Measurements from ENCODE around the gene KASH5.
"Not testable (repeated sequence)": the region's sequence is repeated elsewhere in the genome, so short reads cannot be mapped to it uniquely, and the experiment has no call there.

The KASH5 gene

DNA sequence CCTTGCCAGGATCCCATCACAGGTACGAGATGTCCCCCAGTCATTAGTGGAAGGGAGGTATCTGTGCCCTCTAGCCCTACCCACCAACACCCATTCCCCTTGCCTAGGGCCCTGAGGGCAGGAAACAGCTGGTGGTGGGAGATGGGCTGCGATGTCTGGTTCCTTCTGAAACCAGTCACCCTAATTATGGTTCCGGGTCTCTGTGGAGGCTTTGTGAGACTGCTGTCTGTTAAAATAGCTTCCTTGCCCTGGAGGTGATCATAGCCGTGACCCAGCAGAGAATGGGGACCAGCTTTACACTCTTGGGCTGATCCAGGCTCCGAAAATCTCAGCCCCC, 70.5 kb downstream of the KASH5 start:
- no peak overlapping the region for H3K4me3 ChIP-seq (ENCODE audit: insufficient read depth, low read depth, low read length, poor library complexity, severe bottlenecking)
- peaks cover 15% of the 10 kb centered on the region for H3K4me1 ChIP-seq (ENCODE audit: control insufficient read depth, insufficient read depth, low read length, poor library complexity, severe bottlenecking)

DNA sequence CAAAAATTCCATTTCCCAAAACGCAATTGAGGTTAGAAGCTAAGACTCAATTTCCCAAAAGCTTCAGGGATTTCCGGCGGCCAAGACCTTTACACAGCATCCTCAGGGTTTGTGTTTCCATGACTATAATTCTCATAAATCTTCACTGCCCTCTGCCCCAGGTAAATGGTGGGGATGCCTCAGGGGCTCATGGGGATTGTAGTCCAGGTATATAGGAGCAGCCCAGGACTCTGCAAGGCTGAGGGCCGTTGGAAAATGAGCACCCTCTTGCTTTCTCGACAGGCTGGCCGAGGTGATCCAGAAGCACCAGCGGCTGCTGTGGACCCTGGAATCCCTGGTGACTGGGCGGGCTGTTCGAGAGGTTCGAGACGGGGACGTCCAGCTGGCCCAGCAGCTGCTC, 71.3 kb downstream of the KASH5 start:
- peaks cover 7% of the 10 kb centered on the region for H3K4me1 ChIP-seq (ENCODE audit: control insufficient read depth, insufficient read depth, low read length, poor library complexity, severe bottlenecking)

More for the DNA sequence above, 70.5 kb downstream of the KASH5 start:
- Histone ChIP-seq H3K36me3 (ENCODE audit: control insufficient read depth, insufficient read depth, low read length) (peaks cover 13% of the 10 kb centered on the region), H3K9me3 (ENCODE audit: control insufficient read depth, low read length) (no peaks in the 10 kb centered on the region), H3K27ac (ENCODE audit: insufficient read depth, low read length, poor library complexity, severe bottlenecking) (peak overlapping the region; percentile 56), H3K27me3 (replicated peaks; ENCODE audit: control insufficient read depth, insufficient read depth, low read length, poor library complexity, severe bottlenecking) (no peaks in the 10 kb centered on the region)
- no peak for DNase-seq

DNA sequence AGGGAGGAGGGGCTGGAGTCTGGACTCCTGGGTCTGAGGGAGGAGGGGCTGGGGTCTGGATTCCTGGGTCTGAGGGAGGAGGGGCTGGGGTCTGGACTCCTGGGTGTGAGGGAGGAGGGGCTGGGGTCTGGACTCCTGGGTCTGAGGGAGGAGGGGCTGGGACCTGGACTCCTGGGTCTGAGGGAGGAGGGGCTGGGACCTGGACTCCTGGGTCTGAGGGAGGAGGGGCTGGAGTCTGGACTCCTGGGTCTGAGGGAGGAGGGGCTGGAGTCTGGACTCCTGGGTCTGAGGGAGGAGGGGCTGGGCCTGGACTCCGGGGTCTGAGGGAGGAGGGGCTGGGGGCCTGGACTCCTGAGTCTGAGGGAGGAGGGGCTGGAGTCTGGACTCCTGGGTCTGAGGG, 73.1 kb downstream of the KASH5 start:
- not testable (repeated sequence) for H3K27ac ChIP-seq (ENCODE audit: insufficient read depth, low read length, poor library complexity, severe bottlenecking); H3K4me1 ChIP-seq (ENCODE audit: control insufficient read depth, insufficient read depth, low read length, poor library complexity, severe bottlenecking); H3K27me3 ChIP-seq (replicated peaks; ENCODE audit: control insufficient read depth, insufficient read depth, low read length, poor library complexity, severe bottlenecking); H3K9me3 ChIP-seq (ENCODE audit: control insufficient read depth, low read length); DNase-seq; H3K4me3 ChIP-seq (ENCODE audit: insufficient read depth, low read depth, low read length, poor library complexity, severe bottlenecking)
- peaks cover 36% of the 10 kb centered on the region for H3K36me3 ChIP-seq (ENCODE audit: control insufficient read depth, insufficient read depth, low read length)

More for the DNA sequence above, 71.3 kb downstream of the KASH5 start:
- Histone ChIP-seq H3K4me3 (ENCODE audit: insufficient read depth, low read depth, low read length, poor library complexity, severe bottlenecking) (no peak overlapping the region), H3K9me3 (ENCODE audit: control insufficient read depth, low read length) (no peaks in the 10 kb centered on the region), H3K27me3 (replicated peaks; ENCODE audit: control insufficient read depth, insufficient read depth, low read length, poor library complexity, severe bottlenecking) (no peaks in the 10 kb centered on the region), H3K27ac (ENCODE audit: insufficient read depth, low read length, poor library complexity, severe bottlenecking) (no peak overlapping the region), H3K36me3 (ENCODE audit: control insufficient read depth, insufficient read depth, low read length) (peaks cover 20% of the 10 kb centered on the region)
- no peak for DNase-seq

DNA sequence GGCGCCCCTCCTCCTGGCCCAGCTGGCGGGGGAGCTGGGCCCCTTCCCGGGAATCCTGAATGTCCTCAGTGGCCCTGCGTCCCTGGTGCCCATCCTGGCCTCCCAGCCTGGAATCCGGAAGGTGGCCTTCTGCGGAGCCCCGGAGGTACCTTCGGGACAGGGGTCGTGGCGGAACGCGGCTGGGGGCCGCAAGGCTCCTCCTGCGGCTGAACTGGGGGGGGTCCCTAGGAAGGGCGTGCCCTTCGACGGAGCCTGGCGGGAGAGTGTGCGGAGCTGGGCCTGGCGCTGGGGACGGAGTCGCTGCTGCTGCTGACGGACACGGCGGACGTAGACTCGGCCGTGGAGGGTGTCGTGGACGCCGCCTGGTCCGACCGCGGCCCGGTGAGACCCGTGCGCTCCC, 73.6 kb downstream of the KASH5 start:
- H3K36me3 ChIP-seq (ENCODE audit: control insufficient read depth, insufficient read depth, low read length) = peaks cover 39% of the 10 kb centered on the region
- no peak for DNase-seq
- no peaks in the 10 kb centered on the region for H3K9me3 ChIP-seq (ENCODE audit: control insufficient read depth, low read length)

DNA sequence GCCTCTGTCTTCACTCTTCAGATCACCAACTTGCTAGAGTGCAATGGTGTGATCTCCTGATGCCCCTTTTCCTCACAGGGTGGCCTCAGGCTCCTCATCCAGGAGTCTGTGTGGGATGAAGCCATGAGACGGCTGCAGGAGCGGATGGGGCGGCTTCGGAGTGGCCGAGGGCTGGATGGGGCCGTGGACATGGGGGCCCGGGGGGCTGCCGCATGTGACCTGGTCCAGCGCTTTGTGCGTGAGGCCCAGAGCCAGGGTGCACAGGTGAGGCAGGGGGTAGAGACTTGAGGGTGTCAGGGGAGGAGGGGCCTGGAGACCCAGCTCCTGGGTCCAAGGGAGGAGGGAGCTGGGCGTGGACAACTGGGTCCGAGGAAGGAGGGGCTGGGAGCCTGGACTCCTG, 74.4 kb downstream of the KASH5 start:
- no peaks in the 10 kb centered on the region for H3K27me3 ChIP-seq (replicated peaks; ENCODE audit: control insufficient read depth, insufficient read depth, low read length, poor library complexity, severe bottlenecking)
- no peak for DNase-seq
- H3K4me3 ChIP-seq (ENCODE audit: insufficient read depth, low read depth, low read length, poor library complexity, severe bottlenecking) = no peak overlapping the region
- H3K27ac ChIP-seq (ENCODE audit: insufficient read depth, low read length, poor library complexity, severe bottlenecking) = no peak overlapping the region
- peaks cover 11% of the 10 kb centered on the region for H3K4me1 ChIP-seq (ENCODE audit: control insufficient read depth, insufficient read depth, low read length, poor library complexity, severe bottlenecking)
- no peaks in the 10 kb centered on the region for H3K9me3 ChIP-seq (ENCODE audit: control insufficient read depth, low read length)
- H3K36me3 ChIP-seq (ENCODE audit: control insufficient read depth, insufficient read depth, low read length) = peaks cover 39% of the 10 kb centered on the region

More for the DNA sequence above, 73.6 kb downstream of the KASH5 start:
- H3K27me3 ChIP-seq (replicated peaks; ENCODE audit: control insufficient read depth, insufficient read depth, low read length, poor library complexity, severe bottlenecking) = no peaks in the 10 kb centered on the region
- H3K4me3 ChIP-seq (ENCODE audit: insufficient read depth, low read depth, low read length, poor library complexity, severe bottlenecking) = no peak overlapping the region
- H3K4me1 ChIP-seq (ENCODE audit: control insufficient read depth, insufficient read depth, low read length, poor library complexity, severe bottlenecking) = peaks cover 8% of the 10 kb centered on the region
- H3K27ac ChIP-seq (ENCODE audit: insufficient read depth, low read length, poor library complexity, severe bottlenecking) = no peak overlapping the region

DNA sequence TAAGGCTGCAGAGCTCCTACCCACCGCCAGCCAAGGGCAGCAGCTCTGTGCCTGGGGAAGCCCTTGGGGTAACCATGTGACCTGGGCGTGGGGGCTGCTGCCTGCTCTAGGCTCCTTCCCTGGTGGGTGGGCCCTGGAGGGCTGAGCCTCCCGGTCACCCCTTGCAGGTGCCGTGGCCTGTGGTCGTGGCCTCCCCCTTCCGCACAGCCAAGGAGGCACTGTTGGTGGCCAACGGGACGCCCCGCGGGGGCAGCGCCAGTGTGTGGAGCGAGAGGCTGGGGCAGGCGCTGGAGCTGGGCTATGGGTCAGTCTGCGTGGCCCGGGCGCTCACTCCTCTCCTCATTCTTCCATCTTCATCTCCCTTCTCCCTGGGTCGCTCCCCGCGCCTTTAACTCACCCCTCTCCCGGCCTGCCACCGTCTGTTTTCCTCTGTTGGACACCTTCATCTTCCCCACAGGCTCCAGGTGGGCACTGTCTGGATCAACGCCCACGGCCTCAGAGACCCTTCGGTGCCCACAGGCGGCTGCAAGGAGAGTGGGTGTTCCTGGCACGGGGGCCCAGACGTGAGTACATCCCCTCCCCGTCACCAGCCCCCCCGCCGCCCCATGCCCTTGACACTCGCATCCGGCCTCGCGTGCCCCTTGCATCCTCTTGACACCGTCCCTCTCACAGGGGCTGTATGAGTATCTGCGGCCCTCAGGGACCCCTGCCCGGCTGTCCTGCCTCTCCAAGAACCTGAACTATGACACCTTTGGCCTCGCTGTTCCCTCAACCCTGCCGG, 76.1 kb downstream of the KASH5 start:
- no peak overlapping the region for H3K27ac ChIP-seq (ENCODE audit: insufficient read depth, low read length, poor library complexity, severe bottlenecking)
- no peaks in the 10 kb centered on the region for H3K9me3 ChIP-seq (ENCODE audit: control insufficient read depth, low read length)
- H3K27me3 ChIP-seq (replicated peaks; ENCODE audit: control insufficient read depth, insufficient read depth, low read length, poor library complexity, severe bottlenecking) = no peaks in the 10 kb centered on the region
- H3K36me3 ChIP-seq (ENCODE audit: control insufficient read depth, insufficient read depth, low read length) = peaks cover 39% of the 10 kb centered on the region
- H3K4me3 ChIP-seq (ENCODE audit: insufficient read depth, low read depth, low read length, poor library complexity, severe bottlenecking) = no peak overlapping the region
- peaks cover 17% of the 10 kb centered on the region for H3K4me1 ChIP-seq (ENCODE audit: control insufficient read depth, insufficient read depth, low read length, poor library complexity, severe bottlenecking)
- DNase-seq = no peak

DNA sequence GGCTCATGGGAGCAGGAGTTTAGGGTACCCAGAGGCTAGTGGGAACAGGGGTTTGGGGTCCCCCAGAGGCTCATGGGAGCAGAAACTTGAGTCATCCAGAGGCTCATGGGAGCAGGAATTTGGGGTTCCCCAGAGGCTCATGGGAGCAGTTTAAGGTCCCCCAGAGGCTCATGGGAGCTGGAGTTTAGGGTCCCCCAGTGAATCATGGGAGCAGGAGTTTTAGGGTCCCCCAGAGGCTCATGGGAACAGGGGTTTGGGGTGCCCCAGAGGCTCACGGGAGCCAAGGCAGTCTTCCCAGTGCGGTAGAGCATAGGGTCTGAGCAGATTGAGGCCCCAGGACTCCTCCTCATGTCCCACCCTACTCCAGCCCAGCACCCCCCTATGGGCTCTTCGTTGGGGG, 77.3 kb downstream of the KASH5 start:
- Histone ChIP-seq H3K36me3 (ENCODE audit: control insufficient read depth, insufficient read depth, low read length) (peaks cover 31% of the 10 kb centered on the region), H3K4me3 (ENCODE audit: insufficient read depth, low read depth, low read length, poor library complexity, severe bottlenecking) (no peak overlapping the region), H3K27me3 (replicated peaks; ENCODE audit: control insufficient read depth, insufficient read depth, low read length, poor library complexity, severe bottlenecking) (no peaks in the 10 kb centered on the region), H3K9me3 (ENCODE audit: control insufficient read depth, low read length) (no peaks in the 10 kb centered on the region), H3K4me1 (ENCODE audit: control insufficient read depth, insufficient read depth, low read length, poor library complexity, severe bottlenecking) (peaks cover 27% of the 10 kb centered on the region), H3K27ac (ENCODE audit: insufficient read depth, low read length, poor library complexity, severe bottlenecking) (peak overlapping the region; percentile 55)
- no peak for DNase-seq

Data from effector memory CD4-positive, alpha-beta T cell (primary cell).